Ectodermal cell (in vitro differentiated cells): Measurements from ENCODE around the gene MEPE.

Experiments
- H3K27ac ChIP-seq: 2 replicates; pipeline ENCODE4 v1.7.0; 2013; ENCODE audit warnings: mild to moderate bottlenecking, low read depth, low read length; ENCODE audit not compliant: insufficient read depth, poor library complexity, severe bottlenecking
- H3K27me3 ChIP-seq: 2 replicates; pipeline ENCODE4 v1.7.0; 2013; ENCODE audit warnings: mild to moderate bottlenecking, low read length; ENCODE audit not compliant: insufficient read depth, control insufficient read depth, poor library complexity, severe bottlenecking
- H3K36me3 ChIP-seq: one replicate; pipeline ENCODE4 v1.7.0; 2013; ENCODE audit warnings: low read length; ENCODE audit not compliant: control insufficient read depth, insufficient read depth
- H3K4me1 ChIP-seq: one replicate; pipeline ENCODE4 v1.7.0; 2013; ENCODE audit warnings: low read length; ENCODE audit not compliant: control insufficient read depth, insufficient read depth
- H3K4me3 ChIP-seq: 2 replicates; pipeline ENCODE4 v1.7.0; 2013; ENCODE audit warnings: low read depth, low read length, control low read depth; ENCODE audit not compliant: insufficient read depth
- H3K9me3 ChIP-seq: 2 replicates; pipeline ENCODE4 v1.7.0; 2013; ENCODE audit warnings: mild to moderate bottlenecking, low read length, moderate library complexity; ENCODE audit not compliant: control insufficient read depth
- WGBS, 2 experiments: methylation state at CpG; one replicate each; pipeline ENCODE4 v1.1.7; 2013; ENCODE audit warnings: missing lambda C conversion rate in 2 of 2; 5-methylcytosine and 5-hydroxymethylcytosine counted together

Gene MEPE

GRCh38 chr4:87855559-87855958 is 22.8 kb downstream of the MEPE start:
- 84 to 85% methylated on average over 8 of the region's 8 CpGs for WGBS, 2 experiments
- Histone ChIP-seq H3K4me1 (no peaks in the 10 kb centered on the region), H3K27ac (no peak overlapping the region), H3K9me3 (no peaks in the 10 kb centered on the region), H3K27me3 (no peaks in the 10 kb centered on the region), H3K4me3 (no peak overlapping the region), H3K36me3 (no peaks in the 10 kb centered on the region)

GRCh38 chr4:87856816-87857215 is 24.0 kb downstream of the MEPE start:
- WGBS, 2 experiments: 71 to 82% methylated on average over 1 of the region's 1 CpG
- no peak overlapping the region for H3K27ac ChIP-seq

GRCh38 chr4:87857789-87858188 is 25.0 kb downstream of the MEPE start:
- Histone ChIP-seq H3K27ac (no peak overlapping the region), H3K4me1 (no peaks in the 10 kb centered on the region), H3K9me3 (no peaks in the 10 kb centered on the region), H3K36me3 (no peaks in the 10 kb centered on the region), H3K4me3 (no peak overlapping the region), H3K27me3 (no peaks in the 10 kb centered on the region)
- WGBS, 2 experiments: 56 to 59% methylated on average over 5 of the region's 5 CpGs

More at GRCh38 chr4:87856816-87857215, 24.0 kb downstream of the MEPE start:
- Histone ChIP-seq H3K9me3 (no peaks in the 10 kb centered on the region), H3K4me3 (no peak overlapping the region), H3K27me3 (no peaks in the 10 kb centered on the region), H3K4me1 (no peaks in the 10 kb centered on the region), H3K36me3 (no peaks in the 10 kb centered on the region)

- peaks cover under 1% of the 10 kb centered on the region for H3K27me3 ChIP-seq
- WGBS, 2 experiments: 93 to 98% methylated on average over 2 of the region's 2 CpGs
- H3K4me3 ChIP-seq: no peak overlapping the region
- H3K36me3 ChIP-seq: no peaks in the 10 kb centered on the region
- H3K9me3 ChIP-seq: no peaks in the 10 kb centered on the region
- H3K27ac ChIP-seq: no peak overlapping the region
- H3K4me1 ChIP-seq: peaks cover 5% of the 10 kb centered on the region
Observed at GRCh38 chr4:87862236-87862635, 29.5 kb downstream of the MEPE start.

- no peak overlapping the region for H3K4me3 ChIP-seq
- no peak overlapping the region for H3K27ac ChIP-seq
- peaks cover 5% of the 10 kb centered on the region for H3K4me1 ChIP-seq
- peaks cover 11% of the 10 kb centered on the region for H3K27me3 ChIP-seq
- no peaks in the 10 kb centered on the region for H3K36me3 ChIP-seq
- H3K9me3 ChIP-seq: no peaks in the 10 kb centered on the region
- 88 to 89% methylated on average over 23 of the region's 23 CpGs for WGBS, 2 experiments
Observed at GRCh38 chr4:87863486-87863885, 30.7 kb downstream of the MEPE start.

- Histone ChIP-seq H3K4me3 (no peak overlapping the region), H3K27ac (no peak overlapping the region)
Observed at GRCh38 chr4:87864321-87864720, 31.6 kb downstream of the MEPE start.

GRCh38 chr4:87865288-87865687 is 32.5 kb downstream of the MEPE start:
- H3K27ac ChIP-seq: no peak overlapping the region
- no peaks in the 10 kb centered on the region for H3K36me3 ChIP-seq
- H3K4me1 ChIP-seq: peaks cover 5% of the 10 kb centered on the region
- WGBS, 2 experiments: 73 to 83% methylated on average over 3 of the region's 3 CpGs
- H3K27me3 ChIP-seq: peaks cover 11% of the 10 kb centered on the region
- no peak overlapping the region for H3K4me3 ChIP-seq
- no peaks in the 10 kb centered on the region for H3K9me3 ChIP-seq

More at GRCh38 chr4:87864321-87864720, 31.6 kb downstream of the MEPE start:
- Histone ChIP-seq H3K27me3 (peaks cover 11% of the 10 kb centered on the region), H3K4me1 (peaks cover 5% of the 10 kb centered on the region), H3K9me3 (no peaks in the 10 kb centered on the region), H3K36me3 (no peaks in the 10 kb centered on the region)
- WGBS, 2 experiments: 94 to 100% methylated on average over 1 of the region's 2 CpGs

- 10 to 11% methylated on average over 1 of the region's 1 CpG for WGBS, 2 experiments
- Histone ChIP-seq H3K27ac (peak overlapping the region; percentile 39), H3K27me3 (peaks cover 11% of the 10 kb centered on the region), H3K9me3 (no peaks in the 10 kb centered on the region), H3K36me3 (no peaks in the 10 kb centered on the region), H3K4me1 (peaks cover 5% of the 10 kb centered on the region), H3K4me3 (no peak overlapping the region)
Observed at GRCh38 chr4:87865960-87866598, 33.3 kb downstream of the MEPE start.

GRCh38 chr4:87868522-87868921 is 35.8 kb downstream of the MEPE start:
- 50% methylated on average over 1 of the region's 1 CpG for WGBS, 2 experiments
- Histone ChIP-seq H3K4me3 (no peak overlapping the region), H3K27me3 (peaks cover 11% of the 10 kb centered on the region), H3K9me3 (no peaks in the 10 kb centered on the region), H3K36me3 (no peaks in the 10 kb centered on the region), H3K4me1 (peaks cover 5% of the 10 kb centered on the region), H3K27ac (no peak overlapping the region)

- Histone ChIP-seq H3K9me3 (no peaks in the 10 kb centered on the region), H3K27ac (no peak overlapping the region), H3K27me3 (peaks cover 11% of the 10 kb centered on the region), H3K4me3 (no peak overlapping the region), H3K36me3 (no peaks in the 10 kb centered on the region), H3K4me1 (no peaks in the 10 kb centered on the region)
- WGBS, 2 experiments: 71 to 94% methylated on average over 1 of the region's 1 CpG
Observed at GRCh38 chr4:87872028-87872427, 39.3 kb downstream of the MEPE start.
